ENCODE data around the gene HCRTR1.

DNA sequence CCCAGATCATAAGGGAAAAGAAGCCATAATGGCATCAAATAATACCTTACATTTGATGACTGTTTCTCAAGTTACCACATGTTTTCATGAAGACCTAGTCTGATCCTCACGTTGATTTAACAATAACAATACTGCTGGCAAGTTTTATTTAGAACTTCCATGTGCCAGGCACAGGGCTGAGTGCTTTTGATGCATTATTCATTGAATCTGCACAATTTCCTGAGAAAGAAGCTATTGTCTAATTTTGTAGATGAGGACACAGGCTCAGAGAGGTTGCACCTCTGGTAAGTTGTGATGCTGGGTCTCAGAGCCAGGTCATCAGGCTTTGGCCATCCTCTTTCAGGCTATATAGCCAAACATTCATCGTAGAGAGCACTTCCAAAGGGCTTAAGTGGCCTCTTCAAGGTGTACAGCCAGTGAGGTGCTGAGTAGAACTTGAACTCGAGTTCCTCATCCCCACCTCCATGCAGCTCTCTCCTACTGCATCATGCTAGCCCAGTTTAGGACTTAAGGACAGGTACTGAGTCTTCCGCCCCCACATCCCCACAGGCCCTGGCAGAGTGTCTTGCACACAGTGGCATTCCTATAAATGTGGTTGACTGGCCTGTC is 35.5 kb downstream of the HCRTR1 start:
- TF ChIP-seq POLR2A (IDR thresholded peaks at IDR 0.05) (no peak), EP300 (IDR thresholded peaks at IDR 0.05) (no peak), POLR2AphosphoS5 (IDR thresholded peaks at IDR 0.05) (no peak)
- TF ChIP-seq, protein P1, sequence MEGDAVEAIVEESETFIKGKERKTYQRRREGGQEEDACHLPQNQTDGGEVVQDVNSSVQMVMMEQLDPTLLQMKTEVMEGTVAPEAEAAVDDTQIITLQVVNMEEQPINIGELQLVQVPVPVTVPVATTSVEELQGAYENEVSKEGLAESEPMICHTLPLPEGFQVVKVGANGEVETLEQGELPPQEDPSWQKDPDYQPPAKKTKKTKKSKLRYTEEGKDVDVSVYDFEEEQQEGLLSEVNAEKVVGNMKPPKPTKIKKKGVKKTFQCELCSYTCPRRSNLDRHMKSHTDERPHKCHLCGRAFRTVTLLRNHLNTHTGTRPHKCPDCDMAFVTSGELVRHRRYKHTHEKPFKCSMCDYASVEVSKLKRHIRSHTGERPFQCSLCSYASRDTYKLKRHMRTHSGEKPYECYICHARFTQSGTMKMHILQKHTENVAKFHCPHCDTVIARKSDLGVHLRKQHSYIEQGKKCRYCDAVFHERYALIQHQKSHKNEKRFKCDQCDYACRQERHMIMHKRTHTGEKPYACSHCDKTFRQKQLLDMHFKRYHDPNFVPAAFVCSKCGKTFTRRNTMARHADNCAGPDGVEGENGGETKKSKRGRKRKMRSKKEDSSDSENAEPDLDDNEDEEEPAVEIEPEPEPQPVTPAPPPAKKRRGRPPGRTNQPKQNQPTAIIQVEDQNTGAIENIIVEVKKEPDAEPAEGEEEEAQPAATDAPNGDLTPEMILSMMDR (IDR thresholded peaks at IDR 0.05) = no peak
